ENCODE data around the gene GRAMD1B.

Gene GRAMD1B

DNA sequence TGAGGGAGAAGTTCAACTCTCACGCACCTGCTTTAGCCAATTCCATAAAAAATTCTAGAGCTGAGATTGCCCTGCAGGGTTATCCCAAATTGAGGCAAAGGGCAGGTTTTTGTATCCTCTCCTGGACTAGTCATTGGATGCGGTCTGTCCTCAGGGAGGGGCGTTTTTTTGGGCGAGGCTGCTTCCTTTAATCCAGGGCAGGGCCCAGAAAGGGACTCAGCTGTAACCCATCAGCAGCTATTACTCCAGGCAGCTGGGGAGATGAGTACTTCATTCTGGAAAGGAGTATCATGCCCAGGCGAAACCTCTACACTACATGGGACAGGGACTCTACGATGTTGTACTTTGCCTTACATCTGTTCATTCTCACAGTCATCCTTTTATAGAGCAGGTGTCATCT, 121.0 kb downstream of the GRAMD1B start:
- Histone ChIP-seq H3K9me3 (ENCODE audit: insufficient read depth, low read depth, low read length) (no peaks in the 10 kb centered on the region), H3K4me3 (ENCODE audit: low read length) (no peak overlapping the region), H3K27ac (ENCODE audit: low read length) (no peak overlapping the region), H3K27me3 (ENCODE audit: insufficient read depth, low read length) (no peaks in the 10 kb centered on the region), H3K36me3 (ENCODE audit: insufficient read depth, low read depth, low read length) (no peaks in the 10 kb centered on the region), H3K4me1 (ENCODE audit: insufficient read depth, low read length) (no peaks in the 10 kb centered on the region), H3K9ac (ENCODE audit: low read depth, low read length) (no peak overlapping the region)

DNA sequence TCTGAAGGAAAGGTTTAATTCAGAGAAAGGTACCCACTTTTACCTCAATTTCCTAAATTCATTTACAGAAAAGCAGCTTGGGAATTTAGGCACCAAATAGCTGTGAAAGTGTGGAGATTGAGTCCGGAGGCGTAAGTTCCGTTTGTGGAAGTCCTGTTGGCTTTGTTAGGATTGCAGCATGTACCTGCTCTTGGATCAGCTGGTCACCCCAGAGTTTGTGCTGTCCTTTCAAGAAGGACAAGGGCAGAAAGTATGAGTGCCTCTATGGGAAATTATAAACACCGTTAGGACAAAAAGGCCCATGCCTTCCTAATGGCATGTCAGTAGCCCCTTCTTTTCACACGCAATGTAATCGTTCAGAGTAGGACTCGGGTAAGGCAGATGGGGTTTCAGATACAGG, 126.6 kb downstream of the GRAMD1B start:
- Histone ChIP-seq H3K9ac (ENCODE audit: low read depth, low read length) (no peak overlapping the region), H3K27me3 (ENCODE audit: insufficient read depth, low read length) (no peaks in the 10 kb centered on the region), H3K4me1 (ENCODE audit: insufficient read depth, low read length) (peaks cover 21% of the 10 kb centered on the region; the same call in 1 of the 2 replicates), H3K4me3 (ENCODE audit: low read length) (no peak overlapping the region), H3K27ac (ENCODE audit: low read length) (no peak overlapping the region), H3K36me3 (ENCODE audit: insufficient read depth, low read depth, low read length) (no peaks in the 10 kb centered on the region), H3K9me3 (ENCODE audit: insufficient read depth, low read depth, low read length) (no peaks in the 10 kb centered on the region)

DNA sequence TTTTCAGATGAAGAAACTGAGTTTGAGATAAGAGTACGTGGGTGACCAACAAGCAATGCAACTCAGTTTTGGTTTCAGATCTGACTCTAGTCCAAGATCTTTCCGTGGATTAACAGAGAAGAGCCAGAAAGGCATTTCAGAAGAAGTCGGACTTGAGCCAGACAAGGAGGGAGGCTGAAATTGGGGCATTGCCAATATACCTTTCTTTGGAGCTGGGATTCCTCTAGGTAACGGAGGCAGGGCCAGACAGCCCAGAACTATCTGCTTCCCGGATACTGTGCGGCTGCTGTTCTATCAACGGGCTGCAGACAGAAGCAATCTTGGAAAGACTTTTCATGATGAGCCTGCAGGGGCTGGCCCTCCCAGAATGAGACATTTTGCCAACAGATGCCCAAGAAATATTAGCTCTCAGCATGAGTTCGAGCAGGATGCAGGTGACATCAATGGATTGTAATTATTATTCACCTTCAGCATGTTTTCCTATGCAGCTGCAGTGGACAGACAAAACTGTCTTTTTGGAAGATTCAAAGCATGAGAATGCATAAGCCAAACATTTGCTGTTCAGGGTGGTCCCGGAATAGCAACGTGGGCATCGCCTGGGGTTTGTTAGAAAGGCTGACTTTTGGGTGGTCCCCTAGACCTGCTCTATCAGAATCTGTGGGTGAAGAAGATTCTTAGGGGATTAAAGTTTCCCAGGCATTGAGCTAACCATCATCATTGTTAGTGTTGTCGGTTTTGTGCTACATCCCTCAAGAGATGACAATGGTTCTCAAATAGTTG, 128.7 kb downstream of the GRAMD1B start:
- no peak overlapping the region for H3K27ac ChIP-seq (ENCODE audit: low read length)
- H3K36me3 ChIP-seq (ENCODE audit: insufficient read depth, low read depth, low read length) = no peaks in the 10 kb centered on the region
- no peaks in the 10 kb centered on the region for H3K9me3 ChIP-seq (ENCODE audit: insufficient read depth, low read depth, low read length)
- H3K27me3 ChIP-seq (ENCODE audit: insufficient read depth, low read length) = no peaks in the 10 kb centered on the region
- H3K9ac ChIP-seq (ENCODE audit: low read depth, low read length) = no peak overlapping the region
- H3K4me3 ChIP-seq (ENCODE audit: low read length) = no peak overlapping the region
- H3K4me1 ChIP-seq (ENCODE audit: insufficient read depth, low read length) = peaks cover 22% of the 10 kb centered on the region; the same call in 1 of the 2 replicates

DNA sequence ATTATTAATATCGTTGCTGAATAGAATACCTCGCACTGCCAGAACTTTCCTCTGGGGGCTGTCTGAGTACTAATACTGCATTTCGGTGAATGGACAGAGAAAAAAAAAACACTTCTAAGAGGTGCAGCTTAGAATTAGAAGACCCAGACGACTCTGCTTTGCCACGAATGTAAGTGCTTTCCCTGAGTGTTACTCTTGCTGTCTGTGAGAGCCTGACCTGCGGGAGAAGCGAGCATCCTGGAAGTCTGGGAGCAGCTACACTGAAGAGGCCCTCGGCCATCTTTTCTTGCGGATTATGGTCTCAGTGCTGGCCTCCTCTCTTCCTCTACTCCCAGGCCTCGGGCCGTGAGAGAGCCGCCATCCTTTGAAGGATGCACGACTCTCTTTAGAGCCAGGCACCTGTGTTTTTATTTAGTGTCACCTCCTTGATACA, 129.5 kb downstream of the GRAMD1B start:
- no peaks in the 10 kb centered on the region for H3K9me3 ChIP-seq (ENCODE audit: insufficient read depth, low read depth, low read length)
- H3K9ac ChIP-seq (ENCODE audit: low read depth, low read length) = peak overlapping the region; percentile 47; the same call in 1 of the 2 replicates
- H3K27ac ChIP-seq (ENCODE audit: low read length) = no peak overlapping the region
- peaks cover 24% of the 10 kb centered on the region; the same call in 1 of the 2 replicates for H3K4me1 ChIP-seq (ENCODE audit: insufficient read depth, low read length)
- peak overlapping the region; percentile 45; the same call in 1 of the 2 replicates for H3K4me3 ChIP-seq (ENCODE audit: low read length)
- no peaks in the 10 kb centered on the region for H3K36me3 ChIP-seq (ENCODE audit: insufficient read depth, low read depth, low read length)
- no peaks in the 10 kb centered on the region for H3K27me3 ChIP-seq (ENCODE audit: insufficient read depth, low read length)

DNA sequence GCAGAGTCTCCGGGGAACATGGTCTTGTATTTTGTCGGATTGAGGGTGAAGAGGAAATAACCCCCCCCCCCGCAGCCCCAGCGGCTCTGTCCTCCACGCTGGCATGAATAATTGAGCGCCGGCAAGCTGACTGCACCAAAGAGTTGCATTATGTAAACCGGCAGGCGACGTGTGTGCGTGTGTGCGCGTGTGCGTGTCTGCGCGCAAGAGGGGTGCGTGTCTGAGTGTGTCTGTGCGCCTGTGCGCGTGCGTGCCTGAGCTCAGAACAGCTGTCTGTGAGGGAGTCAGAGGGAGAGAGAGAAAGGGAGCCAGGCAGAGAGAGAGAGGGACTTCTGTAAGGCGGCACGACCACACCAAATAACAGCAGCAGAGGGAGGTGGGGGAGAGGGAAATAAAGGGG, 129.9 kb downstream of the GRAMD1B start:
- Histone ChIP-seq H3K9ac (ENCODE audit: low read depth, low read length) (peak overlapping the region; percentile 47; the same call in 1 of the 2 replicates), H3K36me3 (ENCODE audit: insufficient read depth, low read depth, low read length) (no peaks in the 10 kb centered on the region), H3K4me3 (ENCODE audit: low read length) (peak overlapping the region; percentile 45; the same call in 1 of the 2 replicates), H3K27me3 (ENCODE audit: insufficient read depth, low read length) (no peaks in the 10 kb centered on the region), H3K9me3 (ENCODE audit: insufficient read depth, low read depth, low read length) (no peaks in the 10 kb centered on the region), H3K4me1 (ENCODE audit: insufficient read depth, low read length) (peaks cover 26% of the 10 kb centered on the region; the same call in 1 of the 2 replicates), H3K27ac (ENCODE audit: low read length) (peak overlapping the region; percentile 62)

DNA sequence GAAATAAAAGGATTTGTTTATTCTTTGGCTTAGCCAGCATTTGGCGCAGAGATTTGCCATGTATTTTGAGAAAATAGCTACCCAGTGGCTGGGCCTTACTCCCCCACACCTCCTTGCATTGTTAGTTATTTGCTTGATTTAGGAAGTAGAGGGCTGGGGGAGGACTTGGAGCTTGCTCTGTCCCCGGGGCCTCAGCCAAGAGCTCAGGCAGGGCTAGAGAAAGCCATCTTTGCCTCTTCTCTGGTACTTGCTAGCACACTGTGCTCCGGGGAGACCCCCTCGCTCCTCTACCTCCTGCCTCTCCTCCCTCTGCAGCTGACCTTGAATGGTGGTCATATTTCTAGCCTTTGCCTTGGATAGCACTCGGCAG, 131.3 kb downstream of the GRAMD1B start:
- Histone ChIP-seq H3K4me3 (ENCODE audit: low read length) (no peak overlapping the region), H3K27ac (ENCODE audit: low read length) (no peak overlapping the region), H3K9ac (ENCODE audit: low read depth, low read length) (no peak overlapping the region; the same call in 1 of the 2 replicates), H3K36me3 (ENCODE audit: insufficient read depth, low read depth, low read length) (no peaks in the 10 kb centered on the region), H3K27me3 (ENCODE audit: insufficient read depth, low read length) (no peaks in the 10 kb centered on the region), H3K4me1 (ENCODE audit: insufficient read depth, low read length) (peaks cover 31% of the 10 kb centered on the region; the same call in 1 of the 2 replicates), H3K9me3 (ENCODE audit: insufficient read depth, low read depth, low read length) (no peaks in the 10 kb centered on the region)

DNA sequence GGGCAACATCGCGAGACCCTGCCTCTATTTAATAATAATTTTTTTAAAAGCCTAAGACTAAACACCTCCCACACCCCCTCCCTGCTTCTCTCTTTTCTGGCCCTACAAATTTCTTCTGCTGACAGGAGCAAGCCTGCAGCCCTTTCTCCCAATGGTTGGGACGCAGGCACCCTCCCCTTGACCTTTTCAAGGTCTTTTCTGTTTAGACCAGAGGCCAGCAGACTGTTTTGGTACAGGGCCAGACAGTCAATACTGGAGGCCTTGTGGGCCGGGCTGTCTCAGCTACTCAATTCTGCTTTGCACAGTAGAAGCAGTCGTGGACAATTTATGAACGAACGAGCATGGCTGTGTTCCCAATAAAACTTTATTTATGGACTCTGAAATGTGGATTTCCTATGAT, 132.1 kb downstream of the GRAMD1B start:
- H3K4me3 ChIP-seq (ENCODE audit: low read length) = no peak overlapping the region
- no peaks in the 10 kb centered on the region for H3K9me3 ChIP-seq (ENCODE audit: insufficient read depth, low read depth, low read length)
- H3K9ac ChIP-seq (ENCODE audit: low read depth, low read length) = no peak overlapping the region
- no peak overlapping the region for H3K27ac ChIP-seq (ENCODE audit: low read length)
- no peaks in the 10 kb centered on the region for H3K36me3 ChIP-seq (ENCODE audit: insufficient read depth, low read depth, low read length)
- no peaks in the 10 kb centered on the region for H3K27me3 ChIP-seq (ENCODE audit: insufficient read depth, low read length)
- peaks cover 31% of the 10 kb centered on the region; the same call in 1 of the 2 replicates for H3K4me1 ChIP-seq (ENCODE audit: insufficient read depth, low read length)

DNA sequence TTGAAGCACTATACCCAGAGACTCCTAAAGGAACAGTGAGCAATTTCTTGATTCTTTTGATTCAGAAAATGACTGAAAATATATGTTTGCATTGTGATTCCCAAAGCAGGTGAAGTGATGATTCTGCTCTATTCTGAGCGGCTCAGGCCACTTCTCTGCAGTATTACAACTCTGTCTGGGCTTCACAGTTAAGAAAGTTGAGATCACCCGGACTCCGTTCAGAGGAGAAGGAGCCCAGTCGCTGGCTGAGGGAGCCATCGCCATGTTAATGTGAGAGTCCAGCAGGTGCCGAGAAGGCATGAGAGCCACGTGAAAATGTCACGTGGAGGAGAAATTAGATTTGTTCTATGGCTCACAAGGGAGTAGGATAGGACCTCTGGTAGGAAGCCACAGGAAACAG, 132.8 kb downstream of the GRAMD1B start:
- Histone ChIP-seq H3K4me3 (ENCODE audit: low read length) (no peak overlapping the region), H3K27me3 (ENCODE audit: insufficient read depth, low read length) (no peaks in the 10 kb centered on the region), H3K9ac (ENCODE audit: low read depth, low read length) (no peak overlapping the region), H3K36me3 (ENCODE audit: insufficient read depth, low read depth, low read length) (no peaks in the 10 kb centered on the region), H3K4me1 (ENCODE audit: insufficient read depth, low read length) (peaks cover 31% of the 10 kb centered on the region; the same call in 1 of the 2 replicates), H3K27ac (ENCODE audit: low read length) (no peak overlapping the region), H3K9me3 (ENCODE audit: insufficient read depth, low read depth, low read length) (no peaks in the 10 kb centered on the region)

DNA sequence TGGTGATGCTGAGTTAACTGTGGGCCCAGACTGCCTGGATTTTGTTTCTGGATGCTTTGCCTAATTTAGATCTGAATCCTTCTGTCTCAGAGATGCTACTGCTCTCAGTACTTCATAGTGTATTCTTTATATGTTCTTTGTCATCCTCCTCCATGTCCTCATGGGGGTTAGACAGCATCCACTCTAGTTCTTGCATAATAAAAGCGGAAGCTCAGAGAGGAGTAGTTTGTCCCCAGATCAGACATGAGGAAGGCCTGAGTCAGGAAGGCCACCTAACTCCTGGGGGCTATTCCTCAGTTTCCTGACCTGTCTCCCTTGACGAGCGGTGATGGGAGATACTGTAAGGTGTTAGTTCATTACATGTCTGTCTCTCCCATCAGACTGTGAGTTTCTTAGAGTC, 134.2 kb downstream of the GRAMD1B start:
- Histone ChIP-seq H3K9me3 (ENCODE audit: insufficient read depth, low read depth, low read length) (no peaks in the 10 kb centered on the region), H3K27me3 (ENCODE audit: insufficient read depth, low read length) (no peaks in the 10 kb centered on the region), H3K36me3 (ENCODE audit: insufficient read depth, low read depth, low read length) (no peaks in the 10 kb centered on the region), H3K4me1 (ENCODE audit: insufficient read depth, low read length) (peaks cover 36% of the 10 kb centered on the region; the same call in 1 of the 2 replicates), H3K4me3 (ENCODE audit: low read length) (no peak overlapping the region), H3K27ac (ENCODE audit: low read length) (no peak overlapping the region), H3K9ac (ENCODE audit: low read depth, low read length) (no peak overlapping the region)

DNA sequence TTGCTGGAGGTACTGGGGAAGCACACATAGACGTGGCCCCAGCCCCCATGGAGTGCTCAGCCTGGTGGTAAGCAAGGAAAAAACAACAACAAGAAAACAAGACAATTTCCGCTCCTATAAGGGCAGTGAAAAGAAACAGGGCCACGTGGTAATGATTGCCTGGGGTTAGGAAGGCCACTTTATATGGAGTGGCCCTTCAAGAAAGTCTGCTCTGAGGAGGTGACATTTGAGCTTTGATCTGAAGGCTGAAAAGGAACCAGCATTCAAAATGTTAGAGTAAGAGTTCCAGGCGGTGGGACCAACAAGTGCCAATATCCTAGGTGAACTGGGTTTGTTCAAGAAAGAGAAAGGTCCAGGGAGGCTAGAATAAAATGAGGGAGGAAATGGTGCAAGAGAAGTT, 136.8 kb downstream of the GRAMD1B start:
- H3K4me1 ChIP-seq (ENCODE audit: insufficient read depth, low read length) = peaks cover 27% of the 10 kb centered on the region; the same call in 1 of the 2 replicates
- H3K27ac ChIP-seq (ENCODE audit: low read length) = no peak overlapping the region
- no peaks in the 10 kb centered on the region for H3K27me3 ChIP-seq (ENCODE audit: insufficient read depth, low read length)
- no peak overlapping the region for H3K4me3 ChIP-seq (ENCODE audit: low read length)
- no peaks in the 10 kb centered on the region for H3K9me3 ChIP-seq (ENCODE audit: insufficient read depth, low read depth, low read length)
- H3K36me3 ChIP-seq (ENCODE audit: insufficient read depth, low read depth, low read length) = no peaks in the 10 kb centered on the region
- no peak overlapping the region for H3K9ac ChIP-seq (ENCODE audit: low read depth, low read length)

DNA sequence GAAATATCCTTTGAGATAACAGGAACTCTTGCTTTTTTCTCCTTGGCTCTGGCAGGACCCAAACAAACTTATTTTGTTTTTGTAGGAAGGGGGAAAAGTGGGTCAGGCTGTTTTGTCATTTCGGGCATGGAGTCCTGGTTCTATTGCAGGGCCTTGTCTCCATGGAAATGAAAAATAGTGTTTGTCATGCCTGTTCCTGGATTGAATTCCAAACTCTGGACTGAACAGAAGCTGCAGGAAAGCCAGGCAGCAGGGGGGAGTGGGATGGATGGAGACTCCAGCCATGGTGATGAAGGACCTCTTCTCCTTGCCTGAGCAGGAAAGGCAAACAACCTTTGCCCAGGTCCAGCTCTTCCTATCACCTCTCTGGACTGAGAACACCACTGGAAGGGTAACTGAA, 137.4 kb downstream of the GRAMD1B start:
- Histone ChIP-seq H3K4me3 (ENCODE audit: low read length) (no peak overlapping the region), H3K36me3 (ENCODE audit: insufficient read depth, low read depth, low read length) (no peaks in the 10 kb centered on the region), H3K27ac (ENCODE audit: low read length) (no peak overlapping the region), H3K9me3 (ENCODE audit: insufficient read depth, low read depth, low read length) (no peaks in the 10 kb centered on the region), H3K4me1 (ENCODE audit: insufficient read depth, low read length) (peaks cover 30% of the 10 kb centered on the region; the same call in 1 of the 2 replicates), H3K27me3 (ENCODE audit: insufficient read depth, low read length) (no peaks in the 10 kb centered on the region), H3K9ac (ENCODE audit: low read depth, low read length) (no peak overlapping the region)

DNA sequence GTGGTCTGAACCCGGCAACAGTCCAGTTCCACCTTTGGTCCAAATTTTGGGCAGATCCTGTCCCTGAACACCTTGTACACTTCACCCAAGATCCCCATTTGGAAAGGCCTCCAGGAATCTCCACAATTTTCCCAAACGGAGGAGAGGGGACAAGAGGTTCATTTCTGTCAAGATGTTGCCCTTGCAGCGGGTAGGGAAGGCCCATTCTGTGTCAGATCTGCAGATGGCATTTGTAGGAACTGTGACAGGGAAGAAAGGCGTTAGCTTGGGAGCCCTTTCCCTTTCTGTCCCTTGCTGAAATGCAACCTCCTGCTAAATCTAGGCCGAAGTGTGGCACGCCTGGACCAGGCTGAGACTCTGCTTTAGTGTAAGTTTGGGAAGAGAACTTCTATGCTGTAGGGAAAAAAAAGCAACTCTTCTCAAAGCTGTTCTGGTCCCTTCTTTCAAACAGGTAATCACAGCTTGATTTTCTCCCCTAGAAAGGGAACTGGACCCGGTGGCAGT, 138.3 kb downstream of the GRAMD1B start:
- Histone ChIP-seq H3K4me3 (ENCODE audit: low read length) (no peak overlapping the region), H3K27me3 (ENCODE audit: insufficient read depth, low read length) (no peaks in the 10 kb centered on the region), H3K27ac (ENCODE audit: low read length) (no peak overlapping the region)

More for the DNA sequence above, 138.3 kb downstream of the GRAMD1B start:
- no peak overlapping the region for H3K9ac ChIP-seq (ENCODE audit: low read depth, low read length)
- H3K36me3 ChIP-seq (ENCODE audit: insufficient read depth, low read depth, low read length) = no peaks in the 10 kb centered on the region
- peaks cover 30% of the 10 kb centered on the region; the same call in 1 of the 2 replicates for H3K4me1 ChIP-seq (ENCODE audit: insufficient read depth, low read length)
- H3K9me3 ChIP-seq (ENCODE audit: insufficient read depth, low read depth, low read length) = no peaks in the 10 kb centered on the region
